Stimulated activated memory B cell treated with anti-CD40 and anti-IgM and Interleukin-4, amounts not matched to agents 10 μg/mL and 1 μg/mL and 100 μg/mL, for 72 hours (primary cell): ENCODE results near the gene STEAP1.
"Not testable (repeated sequence)": the region's sequence is repeated elsewhere in the genome, so short reads cannot be mapped to it uniquely, and the experiment has no call there.

Experiments
- ATAC-seq: fragments of 150-1000 bp; cut with Tn5 transposase; 2 replicates; pipeline ENCODE4 v1.10.0; 2021
- H3K27ac Mint-ChIP-seq: one replicate; pipeline ENCODE4 v1.8.0; 2022; ENCODE audit warnings: mild to moderate bottlenecking, mixed read lengths
- H3K27me3 Mint-ChIP-seq: one replicate; pipeline ENCODE4 v1.8.0; 2022; ENCODE audit warnings: mixed read lengths
- H3K36me3 Mint-ChIP-seq: one replicate; pipeline ENCODE4 v1.8.0; 2022; ENCODE audit warnings: mixed read lengths
- H3K4me1 Mint-ChIP-seq: one replicate; pipeline ENCODE4 v1.8.0; 2022; ENCODE audit warnings: mixed read lengths
- H3K4me3 Mint-ChIP-seq: one replicate; pipeline ENCODE4 v1.8.0; 2022; ENCODE audit warnings: mild to moderate bottlenecking, moderate library complexity, mixed read lengths
- H3K9me3 Mint-ChIP-seq: one replicate; pipeline ENCODE4 v1.8.0; 2022; ENCODE audit warnings: mixed read lengths

STEAP1 gene

GRCh38 chr7:90165724-90166123 is 11.5 kb downstream of the STEAP1 start:
- H3K27ac Mint-ChIP-seq, result no peak overlapping the region
- no peak for ATAC-seq
- H3K27me3 Mint-ChIP-seq, result peaks cover 9% of the 10 kb centered on the region
- no peak overlapping the region for H3K4me3 Mint-ChIP-seq
- no peaks in the 10 kb centered on the region for H3K4me1 Mint-ChIP-seq
- H3K9me3 Mint-ChIP-seq, result peaks cover 3% of the 10 kb centered on the region
- H3K36me3 Mint-ChIP-seq, result no peaks in the 10 kb centered on the region

DNA sequence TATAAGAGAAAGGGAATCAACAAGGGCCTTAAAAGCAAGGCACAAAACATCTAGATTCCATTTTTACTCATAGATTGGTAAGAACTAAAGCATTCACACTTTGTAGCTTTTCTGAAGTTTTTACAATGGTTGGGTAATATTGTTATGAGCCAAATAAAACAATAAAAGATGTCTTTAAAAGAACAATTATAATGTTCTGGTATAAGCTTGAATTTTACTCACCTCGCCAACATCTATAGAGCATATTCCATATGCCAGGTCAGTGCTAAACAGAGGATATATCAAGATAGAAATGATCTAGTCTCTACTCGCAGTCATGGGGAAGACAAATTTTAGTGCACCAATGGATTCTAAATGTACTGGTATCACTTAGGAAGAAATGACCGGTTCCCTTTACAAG is 11.9 kb downstream of the STEAP1 start:
- peaks cover 3% of the 10 kb centered on the region for H3K9me3 Mint-ChIP-seq
- H3K27ac Mint-ChIP-seq, result no peak overlapping the region
- no peak for ATAC-seq
- H3K4me3 Mint-ChIP-seq, result no peak overlapping the region
- H3K27me3 Mint-ChIP-seq, result peaks cover 13% of the 10 kb centered on the region
- H3K4me1 Mint-ChIP-seq, result no peaks in the 10 kb centered on the region
- H3K36me3 Mint-ChIP-seq, result no peaks in the 10 kb centered on the region

DNA sequence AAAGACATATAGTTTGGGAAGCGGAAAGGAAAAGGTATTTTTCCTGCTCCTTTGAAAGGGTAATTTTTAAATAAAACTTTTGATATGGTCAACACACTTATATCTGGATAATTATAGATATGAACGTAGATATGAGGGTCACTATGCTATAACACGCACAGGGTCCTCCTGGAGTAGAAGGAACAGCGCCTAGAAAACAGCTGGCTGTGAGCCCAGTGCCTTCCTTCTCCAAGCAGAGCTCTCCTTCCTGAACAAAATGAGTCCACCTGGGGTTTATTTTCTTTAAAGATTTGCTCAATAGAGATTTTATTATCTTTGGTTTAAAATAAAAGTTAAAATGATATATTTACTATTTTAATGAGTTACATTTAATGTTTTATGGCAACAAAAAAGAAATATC is 13.1 kb downstream of the STEAP1 start:
- no peak for ATAC-seq
- no peak overlapping the region for H3K4me3 Mint-ChIP-seq
- no peaks in the 10 kb centered on the region for H3K36me3 Mint-ChIP-seq
- H3K27ac Mint-ChIP-seq, result no peak overlapping the region
- H3K4me1 Mint-ChIP-seq, result no peaks in the 10 kb centered on the region
- H3K27me3 Mint-ChIP-seq, result peaks cover 25% of the 10 kb centered on the region
- peaks cover 3% of the 10 kb centered on the region for H3K9me3 Mint-ChIP-seq

DNA sequence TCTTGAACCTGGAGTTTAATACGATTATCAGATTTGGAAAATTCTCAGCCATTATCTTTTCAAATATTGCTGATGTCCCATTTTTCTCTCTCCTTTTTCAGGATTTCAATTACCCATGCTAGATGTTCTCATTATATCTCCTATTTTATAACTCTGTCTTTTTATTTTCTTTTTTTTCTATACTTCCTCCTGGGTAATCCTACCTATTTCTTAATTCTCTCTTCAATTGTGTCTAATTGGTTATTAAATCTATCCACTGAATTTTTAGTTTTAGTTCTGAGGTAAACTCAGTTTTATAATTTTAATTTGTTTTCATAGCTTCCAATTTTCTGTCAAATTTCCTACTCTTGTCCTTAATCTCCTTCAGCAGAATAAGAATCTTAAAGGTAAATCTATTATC is 15.6 kb downstream of the STEAP1 start:
- no peaks in the 10 kb centered on the region for H3K36me3 Mint-ChIP-seq
- H3K4me1 Mint-ChIP-seq, result peaks cover 14% of the 10 kb centered on the region
- no peak for ATAC-seq
- H3K27ac Mint-ChIP-seq, result no peak overlapping the region
- H3K4me3 Mint-ChIP-seq, result no peak overlapping the region
- peaks cover 26% of the 10 kb centered on the region for H3K27me3 Mint-ChIP-seq
- peaks cover 3% of the 10 kb centered on the region for H3K9me3 Mint-ChIP-seq

DNA sequence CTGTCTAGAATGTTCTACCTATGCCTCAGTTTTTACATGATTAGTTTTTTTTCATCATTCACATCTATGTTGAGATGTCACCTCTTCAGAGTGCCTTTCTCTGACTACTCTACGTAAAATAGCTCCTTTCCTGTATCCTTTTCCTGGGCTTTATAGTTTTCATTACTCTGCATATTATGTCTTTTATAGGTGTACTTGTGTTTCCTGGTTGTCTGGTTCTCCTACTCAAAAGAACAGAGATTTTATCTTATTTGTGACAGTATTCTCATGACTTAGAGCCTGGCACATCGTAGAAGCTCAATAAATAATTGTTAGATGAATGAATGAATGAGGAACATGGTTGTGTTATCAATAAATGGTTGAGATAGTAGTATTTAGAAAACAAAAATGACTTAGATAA is 17.9 kb downstream of the STEAP1 start:
- no peak for ATAC-seq
- Mint-ChIP-seq H3K27ac (no peak overlapping the region), H3K4me3 (no peak overlapping the region), H3K27me3 (peaks cover 26% of the 10 kb centered on the region), H3K9me3 (peaks cover 3% of the 10 kb centered on the region), H3K4me1 (peaks cover 14% of the 10 kb centered on the region), H3K36me3 (no peaks in the 10 kb centered on the region)

GRCh38 chr7:90172624-90173023 is 18.4 kb downstream of the STEAP1 start:
- peaks cover 26% of the 10 kb centered on the region for H3K27me3 Mint-ChIP-seq
- peaks cover 14% of the 10 kb centered on the region for H3K4me1 Mint-ChIP-seq
- H3K4me3 Mint-ChIP-seq, result peak overlapping the region; percentile 24
- H3K36me3 Mint-ChIP-seq, result no peaks in the 10 kb centered on the region
- H3K27ac Mint-ChIP-seq, result peak overlapping the region; percentile 71
- no peak for ATAC-seq
- H3K9me3 Mint-ChIP-seq, result peaks cover 3% of the 10 kb centered on the region

DNA sequence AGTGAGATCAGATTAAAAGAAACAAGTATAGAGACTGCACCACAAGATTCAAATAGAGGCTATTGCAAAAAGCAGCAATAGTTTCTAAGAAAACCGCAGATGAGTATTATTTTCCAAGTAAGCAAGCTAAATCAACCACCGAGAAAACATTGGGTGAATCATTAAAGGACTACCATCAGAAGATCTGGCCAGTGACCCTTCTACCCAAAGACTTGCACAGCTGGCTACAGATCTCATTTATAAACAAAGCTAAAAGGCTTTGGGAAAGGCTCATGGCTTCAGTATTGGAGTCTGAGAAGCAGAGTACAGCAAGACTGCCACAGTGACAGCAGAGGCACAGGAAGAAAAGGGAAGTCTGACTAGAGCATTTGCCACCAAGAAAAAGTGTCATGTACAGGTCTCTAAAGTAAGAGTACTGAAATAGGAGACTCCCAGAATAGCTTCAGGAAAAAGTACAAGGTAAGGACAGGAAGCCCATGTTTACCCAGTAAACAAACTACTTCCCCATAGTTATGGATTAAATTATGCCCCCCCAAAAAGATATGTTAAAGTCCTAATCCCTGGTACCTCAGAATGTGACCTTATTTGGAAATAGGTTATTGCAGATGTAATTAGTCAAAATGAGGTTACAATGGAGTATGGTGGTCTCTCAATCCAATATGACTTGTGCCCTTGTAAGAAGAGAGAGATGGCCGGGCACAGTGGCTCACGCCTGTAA is 19.0 kb downstream of the STEAP1 start:
- H3K9me3 Mint-ChIP-seq, result peaks cover 3% of the 10 kb centered on the region
- peak overlapping the region; percentile 71 for H3K27ac Mint-ChIP-seq
- H3K36me3 Mint-ChIP-seq, result no peaks in the 10 kb centered on the region
- peaks cover 14% of the 10 kb centered on the region for H3K4me1 Mint-ChIP-seq
- H3K4me3 Mint-ChIP-seq, result peak overlapping the region; percentile 24
- peaks cover 26% of the 10 kb centered on the region for H3K27me3 Mint-ChIP-seq
- ATAC-seq, result peak; percentile 79

DNA sequence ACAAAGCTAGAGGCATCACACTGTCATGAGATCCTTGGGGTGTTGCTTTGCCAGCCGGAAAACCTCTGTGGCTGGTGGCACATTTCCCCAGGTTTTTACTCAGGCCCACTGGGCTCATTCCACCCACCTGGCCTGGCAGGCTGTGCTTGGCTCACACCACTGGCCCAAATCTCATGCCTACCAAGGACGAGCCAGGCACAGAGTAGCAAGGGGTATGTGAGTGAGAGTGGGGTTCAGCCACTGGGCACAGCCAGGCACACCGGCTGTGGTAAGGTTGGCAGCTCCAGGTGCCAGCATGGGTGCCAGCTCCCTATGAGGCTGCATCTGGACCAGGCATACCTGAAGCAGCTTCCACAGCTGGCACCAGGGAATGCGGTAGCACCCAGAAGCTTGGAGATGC is 21.4 kb downstream of the STEAP1 start:
- H3K27me3 Mint-ChIP-seq, result peaks cover 18% of the 10 kb centered on the region
- no peaks in the 10 kb centered on the region for H3K9me3 Mint-ChIP-seq
- H3K27ac Mint-ChIP-seq, result no peak overlapping the region
- no peaks in the 10 kb centered on the region for H3K36me3 Mint-ChIP-seq
- ATAC-seq, result no peak
- no peak overlapping the region for H3K4me3 Mint-ChIP-seq
- peaks cover 34% of the 10 kb centered on the region for H3K4me1 Mint-ChIP-seq

DNA sequence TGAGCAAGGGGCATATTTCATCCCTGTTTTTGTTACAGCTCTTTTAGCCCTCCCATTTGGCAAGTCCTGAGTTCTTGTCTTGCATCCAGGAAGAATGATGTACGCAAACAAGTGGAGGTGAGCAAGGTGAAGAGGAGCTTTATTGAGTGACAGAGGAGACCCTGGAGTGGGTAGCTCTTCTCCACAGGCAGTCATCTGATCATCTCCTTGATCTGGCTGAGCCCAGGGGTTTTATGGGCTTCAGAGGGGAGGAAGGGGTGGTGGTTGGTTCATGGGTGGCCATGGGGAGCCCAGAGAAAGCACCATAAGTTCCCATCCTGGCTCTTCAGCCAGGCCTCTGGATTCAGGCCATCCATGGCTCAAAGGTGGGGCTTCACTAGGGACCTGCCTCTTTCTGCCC is 21.9 kb downstream of the STEAP1 start:
- Mint-ChIP-seq H3K4me3 (no peak overlapping the region), H3K9me3 (no peaks in the 10 kb centered on the region)

DNA sequence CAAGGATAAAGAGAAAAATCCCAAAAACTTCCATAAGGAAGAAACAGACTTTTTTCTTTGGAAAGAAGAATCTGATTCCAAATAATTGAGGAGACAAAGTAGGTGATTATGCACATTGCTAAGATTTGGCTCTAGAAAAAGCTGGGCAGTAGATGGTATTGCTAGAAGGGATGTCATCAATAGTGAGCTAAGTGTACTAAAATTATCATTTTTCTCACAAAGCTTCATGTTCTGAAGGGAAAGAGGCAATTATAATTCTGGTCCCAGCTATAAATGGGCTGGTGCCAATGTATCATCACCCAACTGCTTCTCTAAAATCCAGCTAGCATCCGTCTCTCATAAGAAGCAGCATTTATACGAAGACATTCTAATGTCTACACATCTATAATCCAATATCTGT is 23.9 kb downstream of the STEAP1 start:
- H3K4me1 Mint-ChIP-seq, result peaks cover 29% of the 10 kb centered on the region
- H3K9me3 Mint-ChIP-seq, result no peaks in the 10 kb centered on the region
- ATAC-seq, result no peak
- no peak overlapping the region for H3K4me3 Mint-ChIP-seq
- H3K27me3 Mint-ChIP-seq, result no peaks in the 10 kb centered on the region
- H3K27ac Mint-ChIP-seq, result no peak overlapping the region
- H3K36me3 Mint-ChIP-seq, result no peaks in the 10 kb centered on the region

More for the DNA sequence above, 21.9 kb downstream of the STEAP1 start:
- peaks cover 12% of the 10 kb centered on the region for H3K27me3 Mint-ChIP-seq
- no peak for ATAC-seq
- H3K36me3 Mint-ChIP-seq, result no peaks in the 10 kb centered on the region
- H3K4me1 Mint-ChIP-seq, result peaks cover 34% of the 10 kb centered on the region
- no peak overlapping the region for H3K27ac Mint-ChIP-seq

GRCh38 chr7:90178679-90179278 is 24.5 kb downstream of the STEAP1 start:
- H3K27me3 Mint-ChIP-seq, result no peaks in the 10 kb centered on the region
- H3K4me1 Mint-ChIP-seq, result peaks cover 22% of the 10 kb centered on the region
- H3K27ac Mint-ChIP-seq, result peak overlapping the region; percentile 78
- no peaks in the 10 kb centered on the region for H3K36me3 Mint-ChIP-seq
- peak; percentile 92 for ATAC-seq
- H3K9me3 Mint-ChIP-seq, result no peaks in the 10 kb centered on the region
- no peak overlapping the region for H3K4me3 Mint-ChIP-seq

DNA sequence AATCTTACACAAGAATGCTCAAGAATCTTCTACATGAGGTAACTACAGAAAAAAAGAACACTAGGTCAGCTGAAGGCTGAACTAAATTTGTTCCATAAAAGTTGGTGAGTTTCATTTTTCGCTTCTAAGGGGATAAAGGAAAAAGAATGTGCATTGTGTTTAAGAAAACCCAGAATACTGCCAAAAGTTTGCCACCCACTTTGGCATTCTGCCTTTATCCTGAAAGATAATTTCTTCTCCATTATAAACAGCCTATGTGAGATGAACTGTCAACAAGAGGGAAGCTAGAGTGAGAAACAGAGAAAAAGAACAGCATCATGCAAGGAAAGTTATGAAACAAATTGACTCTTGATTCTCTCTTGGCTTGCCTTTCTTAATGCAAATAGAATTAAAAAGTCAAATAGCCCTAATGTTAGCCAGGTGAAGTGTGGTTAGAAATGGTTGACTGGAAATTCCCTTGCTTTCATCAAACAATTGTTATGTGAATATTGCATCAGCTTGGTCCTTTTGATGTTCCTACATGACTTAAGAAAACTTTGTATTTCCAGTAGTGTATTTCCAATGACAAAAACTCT is 25.8 kb downstream of the STEAP1 start:
- Mint-ChIP-seq H3K9me3 (no peaks in the 10 kb centered on the region), H3K36me3 (no peaks in the 10 kb centered on the region), H3K4me3 (no peak overlapping the region), H3K27ac (no peak overlapping the region), H3K4me1 (peaks cover 20% of the 10 kb centered on the region), H3K27me3 (no peaks in the 10 kb centered on the region)
- no peak for ATAC-seq

DNA sequence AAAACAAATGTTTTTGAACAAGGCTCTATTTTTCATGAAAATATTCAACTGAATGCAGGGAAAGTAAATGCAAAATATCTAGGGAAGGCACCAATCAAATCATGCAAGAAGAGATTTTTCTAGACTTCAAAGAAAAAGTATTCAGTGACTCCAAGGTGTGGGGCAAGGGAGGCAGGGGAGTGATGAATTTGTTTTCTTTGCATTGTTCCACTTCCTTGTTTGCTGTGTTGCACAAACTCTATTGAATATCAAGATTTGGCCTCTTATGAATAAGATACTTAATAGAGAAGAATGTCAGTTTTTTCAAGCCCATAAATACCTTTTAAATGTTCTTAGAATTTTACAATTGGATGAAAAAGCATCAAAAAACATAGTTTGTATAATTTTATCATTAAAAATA is 26.4 kb downstream of the STEAP1 start:
- no peak overlapping the region for H3K4me3 Mint-ChIP-seq
- H3K27ac Mint-ChIP-seq, result no peak overlapping the region
- no peaks in the 10 kb centered on the region for H3K9me3 Mint-ChIP-seq
- no peak for ATAC-seq
- H3K27me3 Mint-ChIP-seq, result no peaks in the 10 kb centered on the region
- H3K4me1 Mint-ChIP-seq, result peaks cover 20% of the 10 kb centered on the region
- no peaks in the 10 kb centered on the region for H3K36me3 Mint-ChIP-seq

DNA sequence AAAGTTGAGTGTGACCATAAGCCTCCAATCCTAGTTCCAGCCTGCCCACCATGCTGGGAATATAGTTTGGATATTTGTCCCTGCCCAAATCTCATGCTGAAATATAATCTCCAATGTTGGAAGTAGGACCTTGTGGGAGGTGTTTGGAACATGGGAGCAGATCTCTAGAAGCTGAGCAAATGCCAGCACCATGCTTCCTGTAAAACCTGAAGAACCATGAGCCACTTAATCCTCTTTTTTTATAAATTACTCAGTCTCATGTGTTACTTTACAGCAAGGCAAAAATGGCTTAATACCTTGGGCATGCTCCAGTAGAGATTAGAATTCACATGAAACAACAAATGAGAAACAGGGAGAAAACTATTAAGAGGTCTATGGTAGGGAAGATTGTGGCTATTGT is 27.2 kb downstream of the STEAP1 start:
- Mint-ChIP-seq H3K27me3 (no peaks in the 10 kb centered on the region), H3K4me3 (no peak overlapping the region), H3K27ac (no peak overlapping the region), H3K9me3 (no peaks in the 10 kb centered on the region), H3K4me1 (peaks cover 20% of the 10 kb centered on the region), H3K36me3 (no peaks in the 10 kb centered on the region)
- ATAC-seq, result no peak

DNA sequence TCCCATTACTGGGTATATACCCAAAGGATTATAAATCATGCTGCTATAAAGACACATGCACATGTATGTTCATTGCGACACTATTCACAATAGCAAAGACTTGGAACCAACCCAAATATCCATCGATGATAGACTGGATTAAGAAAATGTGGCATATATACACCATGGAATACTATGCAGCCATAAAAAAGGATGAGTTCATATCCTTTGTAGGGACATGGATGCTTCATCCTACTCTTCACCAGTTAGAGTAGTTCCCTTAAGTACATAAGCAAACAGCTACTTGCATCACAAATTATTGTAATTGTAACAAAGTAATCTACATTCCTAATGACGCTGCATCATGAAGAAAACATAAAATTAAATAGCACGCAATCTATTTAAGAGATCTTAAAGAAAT is 32.0 kb downstream of the STEAP1 start:
- H3K36me3 Mint-ChIP-seq, H3K4me3 Mint-ChIP-seq, H3K9me3 Mint-ChIP-seq, H3K27ac Mint-ChIP-seq, ATAC-seq, H3K27me3 Mint-ChIP-seq: not testable (repeated sequence)
- peaks cover 13% of the 10 kb centered on the region for H3K4me1 Mint-ChIP-seq

- no peaks in the 10 kb centered on the region for H3K27me3 Mint-ChIP-seq
- H3K4me3 Mint-ChIP-seq, result no peak overlapping the region
- H3K9me3 Mint-ChIP-seq, result peaks cover 3% of the 10 kb centered on the region
- peak; percentile 39 for ATAC-seq
- peaks cover 13% of the 10 kb centered on the region for H3K4me1 Mint-ChIP-seq
- peak overlapping the region; percentile 43 for H3K27ac Mint-ChIP-seq
- H3K36me3 Mint-ChIP-seq, result no peaks in the 10 kb centered on the region
These were observed 33.3 kb downstream of the STEAP1 start for GRCh38 chr7:90187507-90188050.
